Gastroesophageal sphincter (tissue), 3 donors: ENCODE data around the gene DLGAP3.

Experiments used
- CTCF ChIP-seq, 4 experiments: fragments of 200-600 bp in 2 of 4; fragments of 450-650 bp in 2 of 4; sonication (generic) in 1 of 4; IDR thresholded peaks; one replicate each; pipeline ENCODE4 v1.5.1; 2017 to 2019; ENCODE audit warnings: antibody characterized with exemption in 4 of 4, mild to moderate bottlenecking in 2 of 4, moderate library complexity in 2 of 4
- POLR2A ChIP-seq, 2 donors: fragments of 450-650 bp; IDR thresholded peaks; one replicate each; pipeline ENCODE4 v1.6.1; 2017; ENCODE audit warnings: antibody characterized with exemption in 2 of 2, mild to moderate bottlenecking in 2 of 2, moderate library complexity in 1 of 2
- POLR2AphosphoS5 ChIP-seq: sonication (generic); formaldehyde crosslinking; IDR thresholded peaks from one replicate; pipeline ENCODE4 v1.6.1; 2017; ENCODE audit warnings: antibody characterized with exemption

- TF ChIP-seq CTCF (IDR thresholded peaks at IDR 0.05): no peak
- TF ChIP-seq POLR2A (IDR thresholded peaks at IDR 0.05): no peak
- TF ChIP-seq POLR2AphosphoS5: no peak
These were observed 48.4 kb upstream of the DLGAP3 start for GRCh38 chr1:34977858-34978257.
